ENCODE results near the gene PTPN2.

Gene PTPN2

GRCh38 chr18:12911929-12912703 lies 28.1 kb upstream of the PTPN2 start:
- TF ChIP-seq, protein P1, sequence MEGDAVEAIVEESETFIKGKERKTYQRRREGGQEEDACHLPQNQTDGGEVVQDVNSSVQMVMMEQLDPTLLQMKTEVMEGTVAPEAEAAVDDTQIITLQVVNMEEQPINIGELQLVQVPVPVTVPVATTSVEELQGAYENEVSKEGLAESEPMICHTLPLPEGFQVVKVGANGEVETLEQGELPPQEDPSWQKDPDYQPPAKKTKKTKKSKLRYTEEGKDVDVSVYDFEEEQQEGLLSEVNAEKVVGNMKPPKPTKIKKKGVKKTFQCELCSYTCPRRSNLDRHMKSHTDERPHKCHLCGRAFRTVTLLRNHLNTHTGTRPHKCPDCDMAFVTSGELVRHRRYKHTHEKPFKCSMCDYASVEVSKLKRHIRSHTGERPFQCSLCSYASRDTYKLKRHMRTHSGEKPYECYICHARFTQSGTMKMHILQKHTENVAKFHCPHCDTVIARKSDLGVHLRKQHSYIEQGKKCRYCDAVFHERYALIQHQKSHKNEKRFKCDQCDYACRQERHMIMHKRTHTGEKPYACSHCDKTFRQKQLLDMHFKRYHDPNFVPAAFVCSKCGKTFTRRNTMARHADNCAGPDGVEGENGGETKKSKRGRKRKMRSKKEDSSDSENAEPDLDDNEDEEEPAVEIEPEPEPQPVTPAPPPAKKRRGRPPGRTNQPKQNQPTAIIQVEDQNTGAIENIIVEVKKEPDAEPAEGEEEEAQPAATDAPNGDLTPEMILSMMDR (IDR thresholded peaks at IDR 0.05; ENCODE audit: insufficient read depth, low read length, poor library complexity, severe bottlenecking): no peak
- no peak for TF ChIP-seq EZH2phosphoT487 (conservative IDR thresholded peaks at IDR 0.05; ENCODE audit: low read length)
- Histone ChIP-seq H3K9ac (ENCODE audit: low read length) (no peak overlapping the region), H4K20me1 (ENCODE audit: low read depth, low read length) (no peaks in the 10 kb centered on the region), H3K4me2 (ENCODE audit: low read depth, low read length, poor library complexity, severe bottlenecking) (no peak overlapping the region), H3K9me3 (ENCODE audit: insufficient read depth, low read length) (no peaks in the 10 kb centered on the region), H3K4me3 (ENCODE audit: insufficient read depth, low read length, poor library complexity, severe bottlenecking) (no peak overlapping the region), H3K79me2 (ENCODE audit: insufficient read depth, low read length) (no peaks in the 10 kb centered on the region), H3K36me3 (ENCODE audit: low read length) (no peaks in the 10 kb centered on the region), H3K27ac (ENCODE audit: low read depth, low read length) (no peak overlapping the region), H3K27me3 (ENCODE audit: low read length) (no peaks in the 10 kb centered on the region), H3K9me2 (replicated peaks; ENCODE audit: insufficient read depth, low read length) (no peaks in the 10 kb centered on the region), H2AFZ (ENCODE audit: low read depth, low read length, severe bottlenecking) (no peak overlapping the region), H3F3A (ENCODE audit: insufficient read depth) (no peaks in the 10 kb centered on the region)

DNA sequence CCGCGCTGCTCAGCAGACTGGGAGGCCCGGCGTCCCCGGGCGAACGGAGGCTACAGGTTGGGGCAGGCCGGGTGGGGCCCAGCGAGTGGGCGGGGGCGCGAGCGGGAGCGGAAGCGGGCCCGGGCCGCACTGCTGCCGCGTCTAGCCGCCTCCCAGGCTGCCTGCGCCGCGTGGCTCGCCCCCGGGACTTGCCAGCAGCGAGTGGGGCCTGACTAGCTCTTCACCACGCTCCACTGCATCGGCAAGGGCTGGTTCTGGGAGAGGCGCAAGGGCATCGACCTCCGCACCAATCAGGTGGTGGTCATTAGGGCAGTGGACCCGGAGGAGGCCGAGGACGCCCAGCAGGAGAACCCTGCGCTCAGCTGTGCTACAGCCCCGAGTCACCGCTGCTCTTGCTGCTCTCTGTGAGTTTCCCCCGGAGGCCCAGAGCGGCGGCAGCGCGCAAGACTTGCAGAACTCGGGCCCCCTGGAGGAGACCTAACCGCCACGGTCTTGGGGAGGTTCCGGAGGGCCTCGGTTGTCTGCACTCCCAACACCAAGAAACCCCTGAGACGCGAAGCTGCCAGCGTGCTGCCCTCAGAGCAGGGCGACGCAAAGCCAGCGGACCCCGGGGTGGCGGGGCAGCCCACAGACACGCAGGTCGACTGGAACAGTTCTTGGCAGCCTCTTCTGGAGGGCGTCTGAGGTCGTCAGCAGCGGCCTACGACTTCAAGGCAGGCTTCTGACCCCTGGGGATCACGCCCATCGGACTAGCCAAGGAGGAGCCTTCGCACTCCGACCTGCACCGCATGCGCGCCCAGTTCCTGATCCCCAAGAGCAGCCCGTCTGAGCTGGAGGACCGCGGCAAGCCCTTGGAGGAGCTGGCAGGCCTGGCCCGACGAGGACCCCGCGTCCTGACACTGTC lies 27.2 kb upstream of the PTPN2 start:
- Histone ChIP-seq H3K9me2 (replicated peaks; ENCODE audit: insufficient read depth, low read length) (no peaks in the 10 kb centered on the region), H3F3A (ENCODE audit: insufficient read depth) (no peaks in the 10 kb centered on the region), H3K9ac (ENCODE audit: low read length) (no peak overlapping the region), H3K36me3 (ENCODE audit: low read length) (no peaks in the 10 kb centered on the region), H2AFZ (ENCODE audit: low read depth, low read length, severe bottlenecking) (no peak overlapping the region), H3K4me3 (ENCODE audit: insufficient read depth, low read length, poor library complexity, severe bottlenecking) (no peak overlapping the region), H4K20me1 (ENCODE audit: low read depth, low read length) (no peaks in the 10 kb centered on the region), H3K79me2 (ENCODE audit: insufficient read depth, low read length) (no peaks in the 10 kb centered on the region), H3K27me3 (ENCODE audit: low read length) (no peaks in the 10 kb centered on the region), H3K9me3 (ENCODE audit: insufficient read depth, low read length) (no peaks in the 10 kb centered on the region), H3K27ac (ENCODE audit: low read depth, low read length) (no peak overlapping the region), H3K4me2 (ENCODE audit: low read depth, low read length, poor library complexity, severe bottlenecking) (no peak overlapping the region)
- TF ChIP-seq, protein P1 (IDR thresholded peaks at IDR 0.05; ENCODE audit: insufficient read depth, low read length, poor library complexity, severe bottlenecking): no peak
- TF ChIP-seq EZH2phosphoT487 (conservative IDR thresholded peaks at IDR 0.05; ENCODE audit: low read length): no peak

GRCh38 chr18:12908706-12909105 lies 24.7 kb upstream of the PTPN2 start:
- Histone ChIP-seq H3K79me2 (ENCODE audit: insufficient read depth, low read length) (no peaks in the 10 kb centered on the region), H3K9ac (ENCODE audit: low read length) (no peak overlapping the region), H3K36me3 (ENCODE audit: low read length) (no peaks in the 10 kb centered on the region), H3K4me3 (ENCODE audit: insufficient read depth, low read length, poor library complexity, severe bottlenecking) (no peak overlapping the region), H3K27ac (ENCODE audit: low read depth, low read length) (no peak overlapping the region), H3K9me2 (replicated peaks; ENCODE audit: insufficient read depth, low read length) (no peaks in the 10 kb centered on the region), H2AFZ (ENCODE audit: low read depth, low read length, severe bottlenecking) (no peak overlapping the region), H3K4me2 (ENCODE audit: low read depth, low read length, poor library complexity, severe bottlenecking) (no peak overlapping the region), H3K27me3 (ENCODE audit: low read length) (no peaks in the 10 kb centered on the region), H3F3A (ENCODE audit: insufficient read depth) (no peaks in the 10 kb centered on the region), H4K20me1 (ENCODE audit: low read depth, low read length) (no peaks in the 10 kb centered on the region), H3K9me3 (ENCODE audit: insufficient read depth, low read length) (no peaks in the 10 kb centered on the region)
- TF ChIP-seq, protein P1 (IDR thresholded peaks at IDR 0.05; ENCODE audit: insufficient read depth, low read length, poor library complexity, severe bottlenecking): no peak
- no peak for TF ChIP-seq EZH2phosphoT487 (conservative IDR thresholded peaks at IDR 0.05; ENCODE audit: low read length)

Measured in SU-DHL-6 (cell line).